HepG2 (cell line): ENCODE data around the gene CD69. TPM values are rescaled to one million over a fixed set of nuclear protein-coding genes. Genes with fewer than 3 reads are reported as not detected.

ENCODE experiments used
- ATAC-seq: fragments of 200-7000 bp; cut with Tn5 transposase; 3 replicates; pipeline ENCODE4 v1.9.1; 2020; ENCODE audit warnings: mild to moderate bottlenecking, moderate library complexity
- BruUV-seq: library from RNA; stranded (reverse); fragments of 400-500 nt; replicated peaks from 2 replicates; lab custom pipeline; 2021; lab: Mats Ljungman, UMichigan
- CTCF ChIA-PET: fragments of 300-600 bp; formaldehyde crosslinking; extraction: SDS; loops from one replicate; lab custom pipeline; 2021; ENCODE audit warnings: low total read pairs, inconsistent platforms, low intra/inter-chr PET ratio; lab: Yijun Ruan, JAX
- POLR2A ChIA-PET: fragments of 350-600 bp; sonication (Branson Sonifier 250); formaldehyde crosslinking; loops from one replicate; lab custom pipeline; 2020; ENCODE audit warnings: antibody characterized with exemption, inconsistent platforms; lab: Yijun Ruan, JAX
- DNase-seq: peaks from one replicate; pipeline ENCODE4 v3.0.0-alpha.2; 2015; ENCODE audit warnings: low spot score
- FAIRE-seq: peaks from 3 replicates; lab custom pipeline; 2011; peaks lifted over from hg19 to GRCh38; lab: Jason Lieb, UNC
- H2AFZ ChIP-seq: one replicate; pipeline ENCODE4 v1.6.1; 2011; ENCODE audit warnings: low read length, inconsistent platforms
- H3K27ac ChIP-seq: fragments of 300-600 bp; 3 replicates; pipeline ENCODE4 v1.8.0; 2011; ENCODE audit warnings: mixed run types, mild to moderate bottlenecking, mixed read lengths, low read length, inconsistent platforms; ENCODE audit not compliant: insufficient read depth; ENCODE audit errors: extremely low read length
- H3K27me3 ChIP-seq, 2 experiments: fragments of 200-600 bp in 1 of 2; 2 replicates in 1 of 2; 3 replicates in 1 of 2; pipeline versions ENCODE4 v1.6.0 to v1.8.0; 2011; ENCODE audit warnings: low read length in 2 of 2, mild to moderate bottlenecking in 2 of 2, moderate library complexity in 2 of 2, inconsistent platforms in 1 of 2; ENCODE audit not compliant: insufficient read depth in 2 of 2, control insufficient read depth in 1 of 2
- H3K36me3 ChIP-seq, 2 experiments: fragments of 200-600 bp in 1 of 2; replicated peaks in 1 of 2; 2 replicates in 1 of 2; 3 replicates in 1 of 2; pipeline versions ENCODE4 v1.5.1 to v1.8.0; 2011; ENCODE audit warnings: low read length in 2 of 2, inconsistent platforms in 1 of 2; ENCODE audit not compliant: insufficient read depth in 2 of 2, control insufficient read depth in 1 of 2
- H3K4me1 ChIP-seq: 2 replicates; pipeline ENCODE4 v1.5.1; 2012; ENCODE audit warnings: low read length, inconsistent platforms; ENCODE audit not compliant: insufficient read depth
- H3K4me2 ChIP-seq: 2 replicates; pipeline ENCODE4 v1.6.0; 2011; ENCODE audit warnings: low read depth, low read length, inconsistent platforms
- H3K4me3 ChIP-seq, 3 experiments: fragments of 200-600 bp in 1 of 3; sonication (generic), shearing (Covaris generic) in 1 of 3; replicated peaks in 1 of 3; 2 replicates each; pipeline ENCODE4 v1.5.1; 2011 to 2016; ENCODE audit warnings: low read length in 3 of 3, inconsistent platforms in 2 of 3, low read depth in 2 of 3, mild to moderate bottlenecking in 2 of 3, control low read depth in 1 of 3, mixed read lengths in 1 of 3; ENCODE audit not compliant: insufficient read depth in 1 of 3
- H3K79me2 ChIP-seq: one replicate; pipeline ENCODE4 v1.6.1; 2011; ENCODE audit warnings: low read length, inconsistent platforms; ENCODE audit not compliant: insufficient read depth
- H3K9ac ChIP-seq: 2 replicates; pipeline ENCODE4 v1.6.0; 2011; ENCODE audit warnings: mild to moderate bottlenecking, low read depth, low read length, inconsistent platforms; ENCODE audit not compliant: insufficient read depth
- H3K9me3 ChIP-seq: 2 replicates; pipeline ENCODE4 v1.5.1; 2012; ENCODE audit warnings: mild to moderate bottlenecking, low read length
- H4K20me1 ChIP-seq: 2 replicates; pipeline ENCODE4 v1.6.0; 2011; ENCODE audit warnings: inconsistent platforms, mild to moderate bottlenecking, low read length, moderate library complexity; ENCODE audit not compliant: insufficient read depth
- CREB1 ChIP-seq, 2 experiments: fragments of 450-650 bp in 1 of 2; IDR thresholded peaks; 2 replicates each; pipeline ENCODE4 v1.6.1; 2016 to 2017; ENCODE audit warnings: control low read depth in 1 of 2, mild to moderate bottlenecking in 1 of 2, missing compliant biosample characterization in 1 of 2, missing genetic modification characterization in 1 of 2
- WGBS: methylation state at CpG from one replicate; pipeline ENCODE4 v1.1.6; 2017; ENCODE audit warnings: low lambda C conversion rate; 5-methylcytosine and 5-hydroxymethylcytosine counted together
- in situ Hi-C: cut with HindIII; loops from 2 replicates; pipeline ENCODE4 v1.10.0; 2017; ENCODE audit warnings: low pct_unique_long_range_greater_than_20kb; ENCODE audit not compliant: extremely low pct_ligation_motif_present
- intact Hi-C: fragments of 100-400 bp; cut with micrococcal nuclease; formaldehyde crosslinking; loops from one replicate; pipeline ENCODE4 v1.10.0; 2022; ENCODE audit not compliant: unreplicated experiment
- polyA plus RNA-seq, 8 experiments: library from polyadenylated mRNA; depleted of rRNA in 3 of 8; stranded (reverse) in 7 of 8; unstranded in 1 of 8; fragments of >200 nt; fragmentation: Illumina TruSeq in 4 of 8; extraction: Trizol in 4 of 8; gene quantifications; 2 replicates each; pipeline versions ENCODE4 v1.2.1 to v1.2.3, GENCODE V29; 2011 to 2016; ENCODE audit warnings: low read depth in 4 of 8, missing spikeins in 1 of 8, mixed read lengths in 1 of 8; ENCODE audit not compliant: insufficient read depth in 1 of 8
- total RNA-seq, 5 experiments: library from RNA; depleted of rRNA; stranded (reverse); fragments of >200 nt; fragmentation: Illumina TruSeq; extraction: Trizol; gene quantifications; 2 replicates each; pipeline ENCODE4 v1.2.3, GENCODE V29; 2016; ENCODE audit warnings: low read depth in 1 of 5
- TF ChIP-seq, protein P1 (sequence below): IDR thresholded peaks from 2 replicates; pipeline ENCODE4 v1.6.1; 2016; ENCODE audit warnings: mild to moderate bottlenecking
- TF ChIP-seq, protein P2 (sequence below): sonication (generic); formaldehyde crosslinking; IDR thresholded peaks from 2 replicates; pipeline ENCODE4 v1.4.0; 2020; ENCODE audit warnings: missing genetic modification reagents
- TF ChIP-seq, protein P3 (sequence below): sonication (generic); formaldehyde crosslinking; IDR thresholded peaks from 2 replicates; pipeline ENCODE4 v1.4.0; 2020; ENCODE audit warnings: missing genetic modification reagents, borderline replicate concordance
- TF ChIP-seq, protein P4 (sequence below): IDR thresholded peaks from 2 replicates; pipeline ENCODE4 v1.6.1; 2016; ENCODE audit warnings: mild to moderate bottlenecking, missing biosample characterization, missing genetic modification reagents

The CD69 gene
- total and polyA plus RNA-seq, 2 of the 13 experiments (the other 11 are each of a cell fraction or from before 2014, with no cell fraction given): not detected

DNA sequence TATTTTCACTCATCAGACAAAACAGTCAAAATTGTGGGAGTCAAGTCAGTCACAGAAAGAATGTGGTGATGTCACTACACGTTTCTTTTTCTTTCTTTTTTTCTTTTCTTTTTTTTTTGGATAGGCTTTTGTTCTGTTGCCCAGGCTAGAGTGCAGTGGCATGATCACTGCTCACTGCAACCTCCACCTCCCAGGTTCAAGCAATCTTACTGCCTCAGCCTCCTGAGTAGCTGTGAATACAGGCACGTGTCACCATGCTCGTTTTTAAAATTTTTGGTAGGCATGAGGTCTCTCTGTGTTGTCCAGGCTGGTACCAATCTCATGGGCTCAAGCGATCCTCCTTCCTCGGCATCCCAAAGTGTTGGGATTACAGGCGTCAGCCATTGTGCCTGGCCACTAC is 30.1 kb downstream of the CD69 start:
- POLR2A ChIA-PET: no interaction called here
- H3K4me3 ChIP-seq: no peak overlapping the region
- no peaks in the 10 kb centered on the region for H3K4me1 ChIP-seq
- DNase-seq (no peak), ATAC-seq (no peak), FAIRE-seq (no peak)
- H3K4me2 ChIP-seq: no peak overlapping the region
- CTCF ChIA-PET: no interaction called here
- BruUV-seq: no TSS peak
- no peaks in the 10 kb centered on the region for H3K79me2 ChIP-seq
- intact Hi-C loops: no loop called here
- 20% methylated on average over 6 of the region's 6 CpGs for WGBS
- no peaks in the 10 kb centered on the region for H3K9me3 ChIP-seq
- 0 out of 5 replicates have a peak, but pooled peaks cover 0 to 3% of the 10 kb centered on the region in 2 experiments for H3K27me3 ChIP-seq
- no peaks in the 10 kb centered on the region for H3K36me3 ChIP-seq
- H4K20me1 ChIP-seq: no peaks in the 10 kb centered on the region
- H2AFZ ChIP-seq: no peak overlapping the region
- TF ChIP-seq, protein P1, sequence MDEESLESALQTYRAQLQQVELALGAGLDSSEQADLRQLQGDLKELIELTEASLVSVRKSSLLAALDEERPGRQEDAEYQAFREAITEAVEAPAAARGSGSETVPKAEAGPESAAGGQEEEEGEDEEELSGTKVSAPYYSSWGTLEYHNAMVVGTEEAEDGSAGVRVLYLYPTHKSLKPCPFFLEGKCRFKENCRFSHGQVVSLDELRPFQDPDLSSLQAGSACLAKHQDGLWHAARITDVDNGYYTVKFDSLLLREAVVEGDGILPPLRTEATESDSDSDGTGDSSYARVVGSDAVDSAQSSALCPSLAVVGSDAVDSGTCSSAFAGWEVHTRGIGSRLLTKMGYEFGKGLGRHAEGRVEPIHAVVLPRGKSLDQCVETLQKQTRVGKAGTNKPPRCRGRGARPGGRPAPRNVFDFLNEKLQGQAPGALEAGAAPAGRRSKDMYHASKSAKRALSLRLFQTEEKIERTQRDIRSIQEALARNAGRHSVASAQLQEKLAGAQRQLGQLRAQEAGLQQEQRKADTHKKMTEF (CRISPR knock-in tag): no peak
- TF ChIP-seq CREB1 (IDR thresholded peaks at IDR 0.05) (peak; percentile 48; the same call in 1 of the 2 replicates), CREB1 (CRISPR knock-in tag; IDR thresholded peaks at IDR 0.05) (no peak)
- H3K27ac ChIP-seq: no peak overlapping the region
- in situ Hi-C loops: no loop called here
- H3K9ac ChIP-seq: no peak overlapping the region

DNA sequence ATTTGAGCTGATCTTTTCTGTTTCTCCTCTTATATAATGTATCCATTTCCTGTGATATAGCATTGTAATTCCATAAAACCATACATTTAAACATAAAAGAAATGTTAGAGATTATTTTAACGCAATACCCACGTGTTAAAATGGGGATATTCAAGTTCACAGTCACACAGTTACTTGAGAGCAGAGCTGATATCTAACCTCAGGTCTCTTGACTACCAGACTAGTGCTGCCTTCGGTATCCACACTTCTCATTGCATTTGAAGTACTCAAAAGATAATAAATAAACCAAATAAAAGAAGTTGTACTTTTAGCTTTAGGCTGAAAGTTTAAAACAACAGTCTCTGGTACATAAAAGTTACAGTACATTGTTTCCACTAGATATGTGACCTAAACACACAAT is 30.7 kb downstream of the CD69 start:
- Histone ChIP-seq H3K4me2 (no peak overlapping the region), H3K9me3 (no peaks in the 10 kb centered on the region), H3K27ac (no peak overlapping the region), H3K4me1 (no peaks in the 10 kb centered on the region), H3K9ac (no peak overlapping the region), H4K20me1 (no peaks in the 10 kb centered on the region), H3K79me2 (no peaks in the 10 kb centered on the region), H3K36me3 (no peaks in the 10 kb centered on the region), H2AFZ (no peak overlapping the region), H3K4me3 (no peak overlapping the region), H3K27me3 (0 out of 5 replicates have a peak, but pooled peaks cover 0 to 3% of the 10 kb centered on the region in 2 experiments)
- TF ChIP-seq, protein P2, sequence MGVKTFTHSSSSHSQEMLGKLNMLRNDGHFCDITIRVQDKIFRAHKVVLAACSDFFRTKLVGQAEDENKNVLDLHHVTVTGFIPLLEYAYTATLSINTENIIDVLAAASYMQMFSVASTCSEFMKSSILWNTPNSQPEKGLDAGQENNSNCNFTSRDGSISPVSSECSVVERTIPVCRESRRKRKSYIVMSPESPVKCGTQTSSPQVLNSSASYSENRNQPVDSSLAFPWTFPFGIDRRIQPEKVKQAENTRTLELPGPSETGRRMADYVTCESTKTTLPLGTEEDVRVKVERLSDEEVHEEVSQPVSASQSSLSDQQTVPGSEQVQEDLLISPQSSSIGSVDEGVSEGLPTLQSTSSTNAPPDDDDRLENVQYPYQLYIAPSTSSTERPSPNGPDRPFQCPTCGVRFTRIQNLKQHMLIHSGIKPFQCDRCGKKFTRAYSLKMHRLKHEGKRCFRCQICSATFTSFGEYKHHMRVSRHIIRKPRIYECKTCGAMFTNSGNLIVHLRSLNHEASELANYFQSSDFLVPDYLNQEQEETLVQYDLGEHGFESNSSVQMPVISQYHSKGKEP: no peak
- TF ChIP-seq, protein P3, sequence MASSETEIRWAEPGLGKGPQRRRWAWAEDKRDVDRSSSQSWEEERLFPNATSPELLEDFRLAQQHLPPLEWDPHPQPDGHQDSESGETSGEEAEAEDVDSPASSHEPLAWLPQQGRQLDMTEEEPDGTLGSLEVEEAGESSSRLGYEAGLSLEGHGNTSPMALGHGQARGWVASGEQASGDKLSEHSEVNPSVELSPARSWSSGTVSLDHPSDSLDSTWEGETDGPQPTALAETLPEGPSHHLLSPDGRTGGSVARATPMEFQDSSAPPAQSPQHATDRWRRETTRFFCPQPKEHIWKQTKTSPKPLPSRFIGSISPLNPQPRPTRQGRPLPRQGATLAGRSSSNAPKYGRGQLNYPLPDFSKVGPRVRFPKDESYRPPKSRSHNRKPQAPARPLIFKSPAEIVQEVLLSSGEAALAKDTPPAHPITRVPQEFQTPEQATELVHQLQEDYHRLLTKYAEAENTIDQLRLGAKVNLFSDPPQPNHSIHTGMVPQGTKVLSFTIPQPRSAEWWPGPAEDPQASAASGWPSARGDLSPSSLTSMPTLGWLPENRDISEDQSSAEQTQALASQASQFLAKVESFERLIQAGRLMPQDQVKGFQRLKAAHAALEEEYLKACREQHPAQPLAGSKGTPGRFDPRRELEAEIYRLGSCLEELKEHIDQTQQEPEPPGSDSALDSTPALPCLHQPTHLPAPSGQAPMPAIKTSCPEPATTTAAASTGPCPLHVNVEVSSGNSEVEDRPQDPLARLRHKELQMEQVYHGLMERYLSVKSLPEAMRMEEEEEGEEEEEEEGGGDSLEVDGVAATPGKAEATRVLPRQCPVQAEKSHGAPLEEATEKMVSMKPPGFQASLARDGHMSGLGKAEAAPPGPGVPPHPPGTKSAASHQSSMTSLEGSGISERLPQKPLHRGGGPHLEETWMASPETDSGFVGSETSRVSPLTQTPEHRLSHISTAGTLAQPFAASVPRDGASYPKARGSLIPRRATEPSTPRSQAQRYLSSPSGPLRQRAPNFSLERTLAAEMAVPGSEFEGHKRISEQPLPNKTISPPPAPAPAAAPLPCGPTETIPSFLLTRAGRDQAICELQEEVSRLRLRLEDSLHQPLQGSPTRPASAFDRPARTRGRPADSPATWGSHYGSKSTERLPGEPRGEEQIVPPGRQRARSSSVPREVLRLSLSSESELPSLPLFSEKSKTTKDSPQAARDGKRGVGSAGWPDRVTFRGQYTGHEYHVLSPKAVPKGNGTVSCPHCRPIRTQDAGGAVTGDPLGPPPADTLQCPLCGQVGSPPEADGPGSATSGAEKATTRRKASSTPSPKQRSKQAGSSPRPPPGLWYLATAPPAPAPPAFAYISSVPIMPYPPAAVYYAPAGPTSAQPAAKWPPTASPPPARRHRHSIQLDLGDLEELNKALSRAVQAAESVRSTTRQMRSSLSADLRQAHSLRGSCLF (CRISPR knock-in tag): no peak
- TF ChIP-seq, protein P4, sequence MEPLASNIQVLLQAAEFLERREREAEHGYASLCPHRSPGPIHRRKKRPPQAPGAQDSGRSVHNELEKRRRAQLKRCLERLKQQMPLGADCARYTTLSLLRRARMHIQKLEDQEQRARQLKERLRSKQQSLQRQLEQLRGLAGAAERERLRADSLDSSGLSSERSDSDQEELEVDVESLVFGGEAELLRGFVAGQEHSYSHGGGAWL (CRISPR knock-in tag): no peak
- in situ Hi-C loops: no loop called here
- intact Hi-C loops: no loop called here
- POLR2A ChIA-PET: no interaction called here
- CTCF ChIA-PET: no interaction called here
- BruUV-seq: no TSS peak
- FAIRE-seq (no peak), ATAC-seq (no peak), DNase-seq (no peak)
- WGBS: under 1% methylated on average over 3 of the region's 3 CpGs
